Urothelium cell line (cell line): ENCODE data around the gene CSMD2.

Experiments
- DNase-seq: peaks from one replicate; pipeline ENCODE4 v3.0.0; 2011; ENCODE audit warnings: low spot score, mixed read lengths
- FAIRE-seq: peaks from 2 replicates; lab custom pipeline; 2011; peaks lifted over from hg19 to GRCh38; lab: Jason Lieb, UNC

CSMD2 gene

DNA sequence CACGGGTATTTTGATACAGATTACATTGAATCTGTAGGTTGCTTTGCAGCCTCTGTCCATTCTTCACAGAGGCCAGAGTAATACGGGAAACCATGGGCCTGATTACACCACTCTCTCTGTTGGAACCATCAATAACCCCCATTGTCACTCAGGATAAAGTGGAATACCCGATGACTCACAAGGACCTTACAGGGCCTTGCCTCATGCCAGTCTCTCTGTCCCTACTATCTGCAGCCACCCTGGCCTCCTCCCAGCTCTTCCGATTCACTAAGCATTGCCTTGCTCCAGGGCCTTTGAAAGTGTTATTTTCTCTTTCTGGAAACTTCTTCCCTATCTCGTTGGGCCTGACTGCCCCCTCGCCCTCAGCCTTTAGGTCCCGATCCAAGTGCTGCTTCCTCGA lies 239.4 kb downstream of the CSMD2 start:
- DNase-seq = no peak
- FAIRE-seq = no peak

DNA sequence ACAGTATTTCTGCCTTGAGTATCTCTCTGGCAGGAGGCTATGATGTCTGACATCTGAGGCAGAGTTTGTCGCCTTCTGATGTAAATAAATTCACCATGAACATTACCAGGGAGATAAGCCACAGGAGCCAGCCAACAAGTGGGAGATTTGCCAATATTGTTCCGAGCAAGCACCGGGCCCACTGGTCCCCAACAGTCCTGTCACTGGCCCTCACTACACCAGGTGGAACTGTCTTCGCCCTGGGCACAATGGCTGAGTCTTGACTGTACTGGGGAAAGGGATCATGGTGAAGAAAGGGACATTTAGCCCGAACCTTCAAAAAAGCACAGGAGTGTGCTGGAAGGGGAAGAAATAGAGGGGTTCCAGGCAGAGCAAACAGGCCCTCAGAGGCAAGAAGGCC lies 243.7 kb downstream of the CSMD2 start:
- FAIRE-seq (no peak), DNase-seq (no peak)

DNA sequence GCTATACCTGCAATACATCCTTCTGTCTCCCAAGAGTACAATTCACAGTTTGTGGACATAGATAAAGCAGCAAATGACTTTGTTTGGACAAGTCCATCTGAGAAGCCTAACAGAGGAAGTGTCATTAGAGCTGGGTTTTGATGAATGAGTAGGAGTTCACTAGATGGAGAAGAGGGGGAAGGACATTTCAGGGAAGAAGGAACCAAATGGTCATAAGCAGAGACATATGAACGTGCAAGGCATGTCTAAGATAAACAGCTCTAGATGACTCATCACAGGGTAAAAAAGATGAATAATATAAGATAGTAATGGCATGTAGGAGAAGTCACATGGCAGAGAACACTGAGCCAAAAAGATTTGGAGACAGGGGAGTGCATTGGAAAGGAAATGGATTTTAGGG lies 246.7 kb downstream of the CSMD2 start:
- DNase-seq (peak; percentile 38), FAIRE-seq (no peak)

DNA sequence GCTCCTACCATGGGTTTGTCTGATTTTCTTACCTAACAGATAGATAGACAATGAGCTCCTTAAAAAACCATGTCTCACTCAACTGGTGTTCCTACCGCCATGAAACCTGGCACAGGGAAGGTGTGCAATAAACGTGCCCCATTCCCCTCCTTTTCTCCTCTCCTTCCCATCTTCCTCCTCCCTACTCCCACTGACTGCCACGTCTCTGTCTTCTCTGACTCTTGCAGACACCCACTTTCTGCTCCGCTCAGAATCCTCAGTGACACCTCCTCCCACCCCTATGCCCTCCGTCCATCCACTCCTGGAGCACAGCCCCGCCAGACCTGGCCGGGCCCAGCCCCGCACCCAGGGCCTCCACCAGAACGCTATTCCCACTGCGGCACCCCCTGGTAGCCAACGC lies 248.2 kb downstream of the CSMD2 start:
- FAIRE-seq (no peak), DNase-seq (no peak)

DNA sequence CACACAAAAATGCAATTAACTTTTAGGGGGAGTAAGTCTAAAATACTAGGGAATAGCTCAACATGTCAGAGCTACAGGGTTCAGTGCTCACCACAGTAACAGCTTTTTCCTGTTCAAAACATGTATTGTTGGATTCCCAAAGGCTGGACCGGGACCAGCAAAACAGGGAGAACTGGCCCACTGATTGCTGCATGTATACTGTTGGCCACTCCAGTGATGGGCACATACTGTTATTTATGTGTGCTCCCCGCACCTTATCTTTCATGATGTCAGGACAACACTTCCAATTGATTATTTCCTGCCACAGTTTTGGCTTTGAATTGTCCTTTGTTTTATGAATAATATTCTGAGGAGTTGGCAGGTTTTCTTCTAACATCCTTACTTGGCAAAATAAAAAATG lies 250.5 kb downstream of the CSMD2 start:
- no peak for FAIRE-seq
- DNase-seq = no peak

DNA sequence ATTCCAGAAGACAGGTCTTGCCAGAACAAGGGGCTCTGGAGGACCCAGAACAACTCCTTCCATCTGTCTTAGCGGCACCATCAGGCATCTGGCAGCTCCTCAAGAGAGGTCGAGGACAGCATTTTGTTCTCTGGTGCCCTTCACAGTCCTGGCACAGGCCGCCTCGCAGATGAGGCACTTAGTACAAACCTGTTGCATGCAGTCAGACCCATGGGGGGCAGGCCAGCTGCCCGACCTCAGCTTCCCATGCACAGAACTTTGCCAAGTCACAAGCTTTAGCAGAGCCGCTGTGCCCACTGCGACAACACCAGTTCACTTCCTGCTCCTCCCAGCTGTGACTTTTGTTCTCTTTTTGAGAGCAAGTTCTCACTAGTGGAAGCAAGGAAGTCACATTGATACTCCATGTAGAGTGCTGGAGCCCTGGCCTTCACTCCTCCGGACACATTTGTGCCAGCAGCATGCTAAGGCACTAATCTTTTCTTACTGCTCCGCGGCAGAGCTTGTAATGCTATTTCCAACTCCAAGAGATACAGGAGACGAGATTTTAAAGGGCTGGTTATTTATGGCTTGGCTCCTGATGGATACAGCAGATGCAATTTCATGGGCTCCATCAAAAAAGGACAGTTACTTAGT lies 256.6 kb downstream of the CSMD2 start:
- no peak for DNase-seq
- FAIRE-seq = no peak

DNA sequence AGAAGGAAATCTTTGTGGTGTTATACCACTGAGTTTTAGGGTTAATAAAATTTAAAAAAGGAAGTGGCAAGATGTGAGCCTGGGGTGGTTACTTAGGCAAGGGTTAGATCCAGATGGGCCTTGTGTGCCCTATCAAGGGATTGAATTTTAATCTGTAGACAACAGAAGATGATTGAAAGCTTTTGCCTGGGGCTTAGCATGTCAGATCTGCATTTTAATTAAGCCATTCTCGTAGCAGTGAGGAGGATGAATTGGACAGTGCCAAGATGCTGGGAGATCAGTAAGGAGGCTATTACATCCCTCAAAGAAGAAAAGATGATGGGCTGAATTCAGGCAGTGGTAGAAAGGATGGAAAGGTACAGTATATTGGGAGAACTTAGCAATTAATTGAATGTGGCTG lies 258.9 kb downstream of the CSMD2 start:
- FAIRE-seq (no peak), DNase-seq (no peak)

DNA sequence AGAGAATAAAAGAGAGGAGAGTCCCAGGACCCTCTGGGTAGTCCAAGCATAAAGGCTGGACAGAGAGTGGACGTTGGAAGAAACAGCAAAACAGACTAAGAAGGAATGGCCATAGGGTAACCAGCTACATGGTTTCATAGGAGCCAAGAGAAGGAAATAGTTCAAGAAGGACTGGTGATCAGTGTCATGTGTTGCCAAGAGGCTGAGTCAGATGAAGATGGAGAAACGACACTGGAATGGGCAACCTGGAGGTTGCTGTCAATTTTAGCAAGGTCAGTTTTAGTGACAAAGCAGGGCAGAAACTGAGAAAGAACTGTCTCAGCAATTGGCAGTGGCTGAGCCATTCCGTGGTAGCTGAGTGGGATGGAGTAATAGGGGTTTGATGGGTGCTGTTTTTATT lies 259.8 kb downstream of the CSMD2 start:
- DNase-seq (no peak), FAIRE-seq (no peak)

DNA sequence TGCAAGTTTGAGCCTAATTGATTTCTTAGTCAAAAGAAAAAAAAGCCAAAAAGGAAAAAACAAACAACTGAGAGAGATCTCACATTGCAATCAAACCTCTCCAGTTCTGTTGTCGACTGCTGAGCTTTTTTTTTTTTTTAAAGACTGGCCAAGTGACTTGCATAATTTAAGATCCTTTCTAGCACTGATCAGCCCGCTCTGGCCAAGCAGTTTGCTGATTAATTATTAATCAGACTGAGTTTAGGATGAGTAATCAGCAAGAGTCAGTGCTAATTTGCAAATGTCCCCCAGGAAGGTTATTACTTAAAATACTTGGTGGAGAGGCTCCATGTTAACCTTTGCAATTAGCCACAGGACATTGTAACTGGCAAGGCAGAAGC lies 261.8 kb downstream of the CSMD2 start:
- no peak for DNase-seq

DNA sequence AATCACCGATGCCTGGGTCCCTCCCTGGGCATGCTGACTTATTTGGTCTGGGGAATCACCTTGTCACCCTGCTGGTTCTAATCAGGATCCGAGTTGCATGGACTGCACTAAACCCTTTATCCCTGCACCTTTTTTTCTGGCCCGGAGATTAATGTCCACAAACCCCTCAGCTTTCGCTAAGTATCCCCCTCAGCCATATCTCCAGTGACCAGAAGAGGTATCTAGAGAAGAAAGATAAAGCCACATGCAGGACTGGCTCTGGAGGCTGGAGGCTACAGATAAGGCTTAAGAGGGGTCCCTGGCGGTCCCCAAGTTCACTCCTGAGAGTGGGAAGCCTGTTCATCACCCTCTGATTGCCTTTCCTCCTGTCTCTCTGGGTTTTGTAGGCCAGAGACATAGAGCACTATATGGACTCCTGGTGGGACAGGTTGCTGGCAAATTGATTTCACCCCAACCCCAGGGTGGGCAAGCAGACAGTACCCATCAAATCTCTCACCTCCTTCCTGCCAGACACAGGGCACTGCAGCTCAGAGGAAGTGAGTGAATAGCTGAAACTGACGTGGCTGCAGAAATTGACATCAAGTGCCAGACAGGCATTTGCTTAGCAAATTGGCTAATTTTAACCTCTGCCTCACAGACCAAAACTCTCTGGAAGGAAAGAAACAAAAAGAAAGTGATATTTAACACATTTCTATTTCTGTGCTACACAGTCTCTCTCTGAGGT lies 262.4 kb downstream of the CSMD2 start:
- FAIRE-seq = no peak
- DNase-seq = no peak

More for the DNA sequence above, 261.8 kb downstream of the CSMD2 start:
- no peak for FAIRE-seq

DNA sequence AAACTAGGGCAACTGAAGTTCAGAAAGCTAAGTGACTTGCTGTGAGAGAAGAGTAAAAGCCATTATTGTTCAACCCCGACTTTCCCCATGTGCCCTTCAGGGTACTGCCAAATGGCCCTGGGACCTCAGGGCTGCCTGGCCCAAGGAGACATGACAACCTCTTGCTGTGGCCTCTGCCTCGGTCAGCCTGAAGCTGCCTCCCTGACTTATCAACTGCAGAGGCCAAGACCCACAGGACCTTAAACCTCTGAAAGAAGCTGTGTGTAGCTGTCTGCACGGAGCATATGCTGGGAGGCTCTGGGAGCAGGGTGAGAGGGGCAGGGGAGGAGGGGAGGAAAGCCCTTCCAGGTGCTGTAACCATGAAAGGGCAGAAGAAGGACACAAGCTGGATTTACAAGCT lies 265.3 kb downstream of the CSMD2 start:
- FAIRE-seq (no peak), DNase-seq (no peak)

DNA sequence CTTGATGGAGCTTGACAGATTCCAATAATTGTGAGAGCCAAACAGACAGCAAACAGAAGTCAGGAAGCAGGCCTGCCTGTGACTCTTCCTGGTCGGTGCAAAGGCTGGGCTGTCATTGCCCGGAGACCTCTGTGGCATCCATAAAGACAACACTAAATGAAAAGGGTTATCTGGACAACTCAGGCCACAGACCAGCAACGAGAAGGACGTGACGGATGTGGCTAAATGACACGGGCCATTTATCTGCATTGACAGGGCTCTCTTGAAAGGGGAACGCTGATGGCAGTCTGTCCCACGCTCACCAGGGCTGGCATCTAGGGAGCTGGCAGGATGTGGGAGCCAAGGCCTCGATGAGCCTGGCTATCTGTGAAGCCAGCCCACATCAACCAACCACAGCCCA lies 266.1 kb downstream of the CSMD2 start:
- DNase-seq = no peak
- FAIRE-seq = no peak

DNA sequence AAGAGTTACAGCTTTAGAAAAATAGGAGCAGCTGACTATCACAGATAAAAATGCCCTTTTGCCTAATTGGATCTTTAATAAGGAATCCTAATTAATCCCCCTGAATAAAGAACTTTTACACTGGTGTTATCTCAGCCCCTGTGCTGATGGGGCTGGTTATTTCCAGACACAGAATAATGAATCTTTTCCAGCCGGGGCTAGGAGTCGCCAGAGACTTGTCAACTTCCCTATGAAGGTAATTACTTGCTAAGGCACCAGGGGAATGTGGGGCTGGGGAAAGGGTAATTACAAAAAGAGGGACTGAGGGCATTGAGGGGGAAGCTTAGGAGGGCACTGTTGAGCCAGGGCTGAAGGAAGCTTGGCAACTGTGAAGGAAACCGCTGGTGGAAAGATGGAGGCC lies 266.6 kb downstream of the CSMD2 start:
- FAIRE-seq (no peak), DNase-seq (no peak)

DNA sequence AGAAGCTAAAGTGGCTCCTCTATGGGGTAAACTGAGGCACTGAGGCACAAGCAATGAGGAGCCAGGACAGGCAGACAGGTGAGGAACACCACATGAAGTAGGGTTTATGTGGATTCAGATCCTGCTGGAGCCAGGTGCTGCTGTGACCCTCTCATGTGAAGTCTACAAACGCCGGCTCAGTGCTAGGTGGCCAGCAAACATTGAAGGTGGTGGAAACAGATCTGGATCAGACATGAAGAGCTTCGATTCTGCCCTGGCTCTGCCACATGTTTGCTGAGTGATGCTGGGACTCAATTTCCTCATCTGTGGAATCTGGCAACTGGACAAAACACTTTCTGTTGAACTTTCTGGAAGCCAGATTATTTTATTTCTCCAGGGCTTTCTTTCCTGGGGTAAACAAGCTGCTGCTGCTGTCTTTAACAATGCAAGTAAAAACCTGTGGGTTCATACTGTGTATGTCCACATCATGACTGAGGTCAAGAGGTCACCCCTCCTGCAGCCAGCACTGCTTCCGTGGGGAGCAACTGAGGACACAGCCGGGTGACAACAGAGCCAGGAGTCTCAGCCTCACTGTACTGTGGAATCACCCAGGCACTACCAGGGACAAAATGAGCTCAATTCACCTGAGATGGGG lies 267.8 kb downstream of the CSMD2 start:
- no peak for FAIRE-seq

DNA sequence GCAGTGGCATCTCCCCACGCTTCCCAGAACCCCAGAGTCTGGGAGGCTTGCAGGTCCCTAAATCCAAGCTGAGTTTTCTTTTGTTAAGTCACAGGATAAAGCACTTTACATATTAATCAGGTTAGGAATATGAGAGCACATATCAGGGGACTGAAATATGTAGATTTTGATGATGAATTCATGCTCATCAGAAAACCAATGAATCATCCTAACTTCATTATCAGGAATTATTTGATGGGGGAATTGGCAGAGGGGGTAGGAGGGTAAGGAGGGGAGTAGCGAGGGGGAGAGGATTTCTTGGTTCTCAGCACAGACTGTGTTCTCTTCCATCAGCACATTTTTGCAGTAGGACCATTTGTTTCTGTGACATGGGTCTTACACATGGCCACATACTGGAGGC lies 269.1 kb downstream of the CSMD2 start:
- FAIRE-seq (no peak), DNase-seq (no peak)

More for the DNA sequence above, 267.8 kb downstream of the CSMD2 start:
- DNase-seq = no peak

DNA sequence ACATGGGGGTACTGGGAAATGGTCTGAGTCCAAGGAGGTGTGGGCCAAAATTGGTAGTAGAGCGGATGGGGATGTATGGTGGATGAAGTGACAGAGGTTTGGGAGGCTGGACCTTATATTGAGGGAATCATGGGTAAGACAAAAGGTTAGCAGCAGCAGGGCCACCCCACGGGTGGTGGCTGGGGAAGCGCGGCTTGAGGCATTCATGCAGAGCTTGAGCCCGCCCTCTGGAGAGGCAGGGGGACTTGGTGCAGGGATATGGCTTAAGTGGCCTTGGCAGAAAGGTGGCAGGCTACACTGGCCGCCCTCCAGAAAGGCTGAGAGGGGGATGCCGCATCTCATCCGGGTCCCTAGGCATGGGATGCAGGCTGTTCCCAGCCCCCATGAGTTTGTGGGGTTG lies 269.6 kb downstream of the CSMD2 start:
- FAIRE-seq (no peak), DNase-seq (no peak)

DNA sequence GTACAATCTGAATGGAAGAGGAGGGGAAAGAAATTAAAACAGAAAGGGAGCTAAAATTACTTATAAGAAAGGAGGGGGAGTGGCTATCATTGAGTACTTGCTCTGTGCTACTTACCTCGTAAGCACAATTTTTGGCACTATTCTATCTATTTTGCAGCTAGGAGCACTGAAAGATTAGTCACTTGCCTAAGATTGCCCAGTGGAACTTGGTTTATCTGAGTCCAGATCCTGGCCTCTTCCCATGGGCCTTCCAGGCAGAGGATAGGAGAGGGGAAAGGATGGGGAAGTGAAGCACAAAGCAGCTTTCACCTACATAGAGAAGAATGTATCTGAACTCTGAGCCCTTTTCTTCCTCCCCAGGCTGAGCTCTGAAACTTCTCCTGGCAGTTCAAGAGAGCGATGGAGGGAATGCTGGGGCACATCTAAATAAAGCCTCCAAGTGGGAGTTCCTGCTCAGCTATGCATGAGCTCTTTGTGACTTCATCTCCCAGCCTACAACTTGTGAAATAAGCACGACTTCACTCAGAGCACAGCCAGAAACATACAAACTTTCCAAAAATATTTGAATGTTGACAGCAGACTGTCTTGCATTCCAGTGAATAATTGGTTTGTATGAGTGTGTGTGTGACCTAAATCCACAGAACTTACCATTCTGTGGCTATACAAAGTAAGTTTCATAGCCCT lies 271.7 kb downstream of the CSMD2 start:
- DNase-seq (no peak), FAIRE-seq (no peak)

DNA sequence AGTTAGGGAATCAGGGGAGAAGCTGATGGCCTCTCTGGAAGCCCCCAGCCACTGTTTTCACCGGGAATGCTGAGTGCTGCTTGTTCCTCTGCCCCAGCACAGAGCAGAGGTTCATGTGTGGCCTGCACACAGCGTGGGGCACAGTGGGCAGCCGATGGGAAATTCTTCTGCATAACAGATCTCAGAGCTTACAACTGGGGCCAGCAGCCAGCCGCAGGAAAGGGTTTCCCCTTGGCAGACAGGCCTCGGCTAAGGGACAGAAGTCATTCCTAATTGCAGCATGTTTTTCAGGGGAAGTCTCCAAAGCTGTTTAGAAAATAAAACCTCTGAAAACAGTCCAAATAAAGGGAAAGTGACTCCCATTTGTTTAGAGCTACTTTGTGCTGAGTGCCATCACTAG lies 278.5 kb downstream of the CSMD2 start:
- no peak for DNase-seq
- no peak for FAIRE-seq

DNA sequence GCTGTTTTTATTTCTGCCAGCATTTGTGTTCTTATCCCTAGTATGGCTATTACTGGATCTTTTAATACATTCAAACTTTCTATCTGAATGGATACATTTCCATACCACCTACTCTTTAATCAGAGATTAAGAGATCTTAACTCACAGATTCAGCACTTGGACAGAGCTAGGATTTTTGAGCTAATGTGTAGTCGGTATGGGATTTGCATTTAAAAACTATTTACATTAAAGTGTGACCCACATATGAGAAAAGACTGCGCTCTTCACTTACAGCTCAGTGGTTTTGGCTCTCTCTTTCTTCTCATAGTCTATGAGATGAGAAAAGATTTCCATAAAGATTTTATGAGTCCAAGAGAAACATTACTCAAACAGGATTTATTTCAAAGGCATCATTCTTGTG lies 284.7 kb downstream of the CSMD2 start:
- no peak for FAIRE-seq
- no peak for DNase-seq

DNA sequence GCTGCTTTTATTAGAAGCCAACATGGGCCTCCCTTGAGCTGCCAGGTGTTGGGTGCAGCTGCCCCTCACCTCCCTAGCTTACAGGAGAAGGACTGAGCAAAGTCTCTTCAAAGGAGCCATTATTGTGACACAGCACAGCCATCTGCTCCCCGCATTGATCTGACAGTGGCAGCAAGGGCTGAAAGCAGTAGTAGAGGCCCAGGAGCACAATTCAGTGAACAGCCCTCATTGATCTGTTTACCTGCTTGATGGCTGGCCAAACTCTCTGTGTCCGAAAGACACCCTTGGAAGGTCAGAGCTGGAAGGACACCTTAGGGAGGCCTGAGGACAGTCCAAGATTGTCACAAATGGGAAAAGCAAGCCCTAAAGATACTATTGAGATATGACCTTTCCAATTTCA lies 286.6 kb downstream of the CSMD2 start:
- no peak for FAIRE-seq
- no peak for DNase-seq

DNA sequence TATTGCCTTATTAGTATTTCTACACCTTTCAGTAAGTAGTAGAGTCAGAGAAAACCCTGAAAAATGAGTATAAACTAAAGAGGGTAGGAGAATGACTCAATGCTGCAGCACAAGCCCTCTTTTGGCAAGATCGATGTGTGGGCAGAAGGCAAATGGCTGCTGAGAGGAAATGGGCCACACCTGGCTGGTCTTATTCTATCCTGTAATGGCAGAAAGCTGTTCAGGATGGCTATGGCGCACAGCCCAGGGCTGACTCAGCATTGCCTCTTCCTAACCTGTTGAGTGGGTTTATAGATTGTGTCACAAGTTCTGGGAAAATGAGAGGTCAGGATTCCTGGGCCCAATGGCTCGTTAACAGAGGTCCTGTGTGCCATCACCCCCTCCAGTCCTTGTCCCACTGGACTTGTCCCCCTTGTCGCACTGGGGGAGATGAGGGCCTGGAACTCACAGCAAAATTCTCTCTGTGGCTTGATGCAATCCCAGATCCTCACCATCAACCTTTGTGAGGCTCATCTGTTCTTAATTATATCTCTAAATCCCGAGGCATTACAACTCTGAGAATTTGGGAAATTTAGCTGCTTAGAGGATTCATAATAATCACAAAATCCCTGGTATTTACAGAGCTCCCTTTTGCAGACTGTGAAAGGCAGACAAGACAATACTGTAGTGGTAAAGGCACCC lies 287.9 kb downstream of the CSMD2 start:
- FAIRE-seq (no peak), DNase-seq (peak; percentile 44)
